Adrenal gland (tissue), 5 donors: ENCODE results near the gene TPI1.

Experiments used
- CTCF ChIP-seq, 6 experiments: fragments of 450-650 bp in 4 of 6; fragments of 200-600 bp in 2 of 6; sonication (generic) in 1 of 6; IDR thresholded peaks; 1 replicate in 5 of 6; 2 replicates in 1 of 6; pipeline versions ENCODE4 v1.5.1 to v1.8.0; 2016 to 2021; ENCODE audit warnings: antibody characterized with exemption in 6 of 6, mild to moderate bottlenecking in 2 of 6, moderate library complexity in 1 of 6
- POLR2A ChIP-seq, 2 donors: fragments of 450-650 bp; IDR thresholded peaks; one replicate each; pipeline ENCODE4 v1.6.1; 2017; ENCODE audit warnings: antibody characterized with exemption in 2 of 2, mild to moderate bottlenecking in 2 of 2, moderate library complexity in 1 of 2
- donor health status: DM: no; HTN: no; CAD: no.

GRCh38 chr12:6899837-6900519, 32.6 kb downstream of the TPI1 start:
- no peak for TF ChIP-seq CTCF (IDR thresholded peaks at IDR 0.05)
- no peak for TF ChIP-seq POLR2A (IDR thresholded peaks at IDR 0.05)
